ENCODE data around the gene KCNK3. TPM values are rescaled to one million over a fixed set of nuclear protein-coding genes. Genes with fewer than 3 reads are reported as not detected.

KCNK3 gene
- total and polyA plus RNA-seq, 2 donors (not counting 1 experiment from before 2014, with no cell fraction given) = not detected

GRCh38 chr2:26723991-26724750 lies 31.6 kb downstream of the KCNK3 start:
- peaks cover 12% of the 10 kb centered on the region for H3K27me3 Mint-ChIP-seq

More at GRCh38 chr2:26723991-26724750, 31.6 kb downstream of the KCNK3 start:
- no peak overlapping the region for H3K9ac ChIP-seq (ENCODE audit: low read length)
- TF ChIP-seq CTCF (IDR thresholded peaks at IDR 0.05) = no peak
- no peak for TF ChIP-seq EZH2 (IDR thresholded peaks at IDR 0.05; ENCODE audit: borderline replicate concordance, insufficient read depth, low read depth, low read length, poor library complexity, severe bottlenecking)
- no peaks in the 10 kb centered on the region for H4K20me1 ChIP-seq (ENCODE audit: control insufficient read depth, insufficient read depth, low read length, poor library complexity, severe bottlenecking)
- DNase-seq = no peak
- H3K27me3 ChIP-seq (replicated peaks in 1 of 4; ENCODE audit: control extremely low read depth in 1 of 4, control insufficient read depth in 3 of 4, insufficient read depth in 4 of 4, low read length in 3 of 4) = peaks cover 0 to 13% (median 0%) of the 10 kb centered on the region in 4 experiments
- no peaks in the 10 kb centered on the region for H3K9me3 ChIP-seq (ENCODE audit: control extremely low read depth in 1 of 3, control insufficient read depth in 2 of 3, insufficient read depth in 1 of 3, low read length in 2 of 3)
- intact Hi-C loops (cut with micrococcal nuclease) = no loop called here
- WGBS (ENCODE audit: insufficient coverage) = 83% methylated on average over 11 of the region's 14 CpGs
- H3K9me3 Mint-ChIP-seq (ENCODE audit: insufficient read depth) = no peaks in the 10 kb centered on the region
- no peaks in the 10 kb centered on the region for H3K4me1 Mint-ChIP-seq
- H3K36me3 ChIP-seq (replicated peaks in 1 of 2; ENCODE audit: control extremely low read depth in 1 of 2, control insufficient read depth in 1 of 2, extremely low read depth in 1 of 2, insufficient read depth in 2 of 2, low read length in 1 of 2) = no peaks in the 10 kb centered on the region
- H3K27ac Mint-ChIP-seq = no peak overlapping the region
- no peak overlapping the region for H3K4me3 Mint-ChIP-seq
- H3K4me3 ChIP-seq (ENCODE audit: control extremely low read depth in 1 of 5, extremely low read depth in 1 of 5, insufficient read depth in 1 of 5, low read depth in 2 of 5, low read length in 4 of 5) = no peak overlapping the region
- H3K4me2 ChIP-seq (replicated peaks; ENCODE audit: low read depth, low read length, poor library complexity, severe bottlenecking) = no peak overlapping the region
- POLR2A ChIA-PET = no interaction called here
- no peak overlapping the region for H3K27ac ChIP-seq (ENCODE audit: low read length in 2 of 2)
- CTCF ChIA-PET = no interaction called here
- no peak overlapping the region for H2AFZ ChIP-seq (ENCODE audit: insufficient read depth, low read depth, low read length, poor library complexity, severe bottlenecking)
- H3K79me2 ChIP-seq (ENCODE audit: control insufficient read depth, insufficient read depth, low read length) = no peaks in the 10 kb centered on the region
- no peak for ATAC-seq (ENCODE audit: low read depth)
- no peaks in the 10 kb centered on the region for H3K4me1 ChIP-seq (ENCODE audit: control insufficient read depth in 2 of 2, insufficient read depth in 2 of 2, low read length in 2 of 2)

Data from B cell (primary cell).